ENCODE measurements around the gene CALCR. TPM values are rescaled to one million over a fixed set of nuclear protein-coding genes. Genes with fewer than 3 reads are reported as not detected.

Gene CALCR
- total and polyA plus RNA-seq, 2 of the 4 experiments (the other 2 are of a cell fraction) = not detected

DNA sequence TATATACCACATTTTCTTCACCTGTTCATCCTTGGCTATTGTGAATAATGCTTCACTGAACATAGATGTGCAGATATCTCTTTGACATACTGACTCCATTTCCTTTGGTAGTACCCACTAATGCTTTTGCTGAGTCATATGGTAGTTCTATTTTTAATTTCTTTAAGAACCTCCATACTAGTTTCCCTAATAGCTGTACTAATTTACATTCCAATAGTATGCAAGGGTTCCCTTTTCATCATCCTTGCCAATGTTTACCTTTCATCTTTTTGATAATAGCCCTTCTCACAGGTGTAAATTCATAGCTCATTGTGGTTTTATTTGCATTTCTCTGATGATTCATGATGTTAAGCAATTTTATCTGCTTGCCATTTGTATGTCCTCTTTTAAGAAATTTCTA is 159.9 kb downstream of the CALCR start:
- Histone ChIP-seq H3K27me3 (ENCODE audit: control insufficient read depth, insufficient read depth, low read length) (no peaks in the 10 kb centered on the region), H3K23ac (ENCODE audit: low read depth, low read length) (no peak overlapping the region), H3K9me1 (ENCODE audit: insufficient read depth, low read length) (no peaks in the 10 kb centered on the region), H2AK9ac (replicated peaks; ENCODE audit: low read depth, low read length, poor library complexity) (no peak overlapping the region), H3K4me3 (ENCODE audit: insufficient read depth, low read depth, low read length) (no peak overlapping the region), H2BK5ac (ENCODE audit: low read depth, low read length, poor library complexity, severe bottlenecking) (no peak overlapping the region), H2AK5ac (ENCODE audit: low read depth, low read length) (no peak overlapping the region), H3K27ac (ENCODE audit: insufficient read depth, low read length) (no peak overlapping the region), H3K9ac (ENCODE audit: low read depth, low read length) (no peak overlapping the region), H4K8ac (ENCODE audit: low read depth in 2 of 2, low read length in 2 of 2) (no peak overlapping the region), H2BK20ac (ENCODE audit: low read depth, low read length) (no peak overlapping the region), H4K20me1 (ENCODE audit: insufficient read depth, low read length) (no peaks in the 10 kb centered on the region), H4K5ac (ENCODE audit: low read depth, low read length) (no peak overlapping the region), H3K4me2 (ENCODE audit: low read depth, low read length) (no peak overlapping the region), H3K9me3 (ENCODE audit: control insufficient read depth, insufficient read depth, low read length) (no peaks in the 10 kb centered on the region), H2AFZ (replicated peaks; ENCODE audit: low read length, poor library complexity) (no peak overlapping the region), H3K4ac (ENCODE audit: low read depth, low read length) (no peak overlapping the region), H3K18ac (ENCODE audit: low read depth, low read length) (no peak overlapping the region), H3K79me1 (ENCODE audit: low read depth in 1 of 2, low read length in 2 of 2) (no peaks in the 10 kb centered on the region), H2BK120ac (ENCODE audit: low read depth, low read length) (no peak overlapping the region), H2BK15ac (ENCODE audit: low read depth, low read length) (no peak overlapping the region), H3K56ac (ENCODE audit: extremely low read depth, insufficient read depth, low read length) (no peak overlapping the region), H3K36me3 (ENCODE audit: control insufficient read depth, insufficient read depth, low read length) (no peaks in the 10 kb centered on the region), H3K14ac (replicated peaks; ENCODE audit: low read depth, low read length) (no peak overlapping the region), H3K4me1 (ENCODE audit: control insufficient read depth, insufficient read depth, low read length) (no peaks in the 10 kb centered on the region), H4K91ac (ENCODE audit: insufficient read depth, low read depth, low read length) (no peak overlapping the region)
- intact Hi-C loops (cut with micrococcal nuclease) (no loop called here), in situ Hi-C loops (cut with MboI; ENCODE audit: low sequenced_read_pairs) (no loop called here), dilution Hi-C loops (cut with HindIII; ENCODE audit: low sequenced_read_pairs, unreplicated experiment) (no loop called here)
- CTCF ChIA-PET = no interaction called here
- no TSS peak for BruUV-seq (replicated peaks)
- TF ChIP-seq RFX5 (IDR thresholded peaks at IDR 0.05; ENCODE audit: low read depth, low read length) = no peak
- TF ChIP-seq RCOR1 (IDR thresholded peaks at IDR 0.05; ENCODE audit: insufficient replicate concordance, low read length) = no peak
- TF ChIP-seq FOS (IDR thresholded peaks at IDR 0.05; ENCODE audit: low read depth, low read length) = no peak
- DNase-seq (no peak), ATAC-seq (ENCODE audit: low read depth) (no peak)
- POLR2A ChIA-PET (ENCODE audit: unreplicated experiment) = no interaction called here

Measured in IMR-90 (cell line).